ENCODE measurements around the gene HOXC6. TPM values are rescaled to one million over a fixed set of nuclear protein-coding genes. Genes with fewer than 3 reads are reported as not detected.

Gene HOXC6
- total and polyA plus RNA-seq, 9 of the 15 experiments (the other 6 are each of a cell fraction or from before 2014, with no cell fraction given) = 0.06 to 4.0 (median 1.4) TPM

- CTCF ChIA-PET (ENCODE audit: low intra/inter-chr PET ratio) = interaction anchor here (1.9 to 2.7 kb wide), 2 partner anchors 219 to 233 kb away, joined by 9 to 22 read pairs; no protein-coding TSS in a partner anchor
- Histone ChIP-seq H3K4me1 (replicated peaks in 1 of 2; ENCODE audit: control insufficient read depth in 2 of 2, insufficient read depth in 2 of 2, low read length in 2 of 2) (peaks cover 11 to 34% of the 10 kb centered on the region in 2 experiments), H3K79me2 (ENCODE audit: control insufficient read depth, insufficient read depth, low read length) (no peaks in the 10 kb centered on the region), H2AFZ (ENCODE audit: low read depth, low read length) (no peak overlapping the region), H3K9me3 (replicated peaks; ENCODE audit: control insufficient read depth, insufficient read depth, low read depth, low read length) (no peaks in the 10 kb centered on the region), H3K4me2 (ENCODE audit: insufficient read depth, low read length) (no peak overlapping the region), H3K9ac (ENCODE audit: insufficient read depth in 1 of 2, low read depth in 2 of 2, low read length in 2 of 2) (no peak overlapping the region), H3K9me1 (ENCODE audit: control insufficient read depth, insufficient read depth, low read length) (no peaks in the 10 kb centered on the region), H4K20me1 (replicated peaks; ENCODE audit: control insufficient read depth, insufficient read depth, low read length) (no peaks in the 10 kb centered on the region; the same call in 1 of the 2 replicates), H3K4me3 (no peak overlapping the region), H3K27ac (ENCODE audit: extremely low read depth, low read depth, low read length) (no peak overlapping the region), H3K27me3 (ENCODE audit: control insufficient read depth in 2 of 2, insufficient read depth in 2 of 2, low read length in 2 of 2) (peaks cover 24 to 27% of the 10 kb centered on the region in 2 experiments), H3K36me3 (ENCODE audit: control insufficient read depth, insufficient read depth, low read length) (no peaks in the 10 kb centered on the region)
- ATAC-seq (no peak), DNase-seq (ENCODE audit: extremely low read depth in 1 of 4, low spot score in 3 of 4) (no peak), FAIRE-seq (no peak)
- in situ Hi-C loops (cut with MboI) (loop anchor here (10.0 kb wide), 1 partner anchor 382 kb away; the partner anchor contains the start of gene GPR84), intact Hi-C loops (cut with micrococcal nuclease) (loop anchor here (10.0 kb wide), 1 partner anchor 382 kb away; the partner anchor contains the start of gene GPR84)
- no TSS peak for BruUV-seq (replicated peaks)
- POLR2A ChIA-PET = no interaction called here
- 32% methylated on average over 25 of the region's 26 CpGs for WGBS (ENCODE audit: insufficient coverage, low coverage, missing lambda C conversion rate)
- TF ChIP-seq TSHZ1 (CRISPR knock-in tag; IDR thresholded peaks at IDR 0.05) = no peak
- no peak for TF ChIP-seq RBM34 (IDR thresholded peaks at IDR 0.05; ENCODE audit: borderline replicate concordance, insufficient read depth, low read length)
- no peak for TF ChIP-seq NFRKB (IDR thresholded peaks at IDR 0.05; ENCODE audit: low read depth)
- TF ChIP-seq GTF2A2 (tag; IDR thresholded peaks at IDR 0.05) = no peak
- TF ChIP-seq PHTF2 (CRISPR knock-in tag; IDR thresholded peaks at IDR 0.05) = no peak
- no peak for TF ChIP-seq ZNF407 (IDR thresholded peaks at IDR 0.05; ENCODE audit: low read depth)
- TF ChIP-seq YBX1 (IDR thresholded peaks at IDR 0.05) = no peak
- no peak for TF ChIP-seq SUPT5H (IDR thresholded peaks at IDR 0.05)
Measured at GRCh38 chr12:53982648-53983567, 45.3 kb upstream of the HOXC6 start.
